ENCODE results near the gene COQ3.
"Not testable (repeated sequence)": the region's sequence is repeated elsewhere in the genome, so short reads cannot be mapped to it uniquely, and the experiment has no call there.

COQ3 gene

GRCh38 chr6:99390896-99391295, 3.1 kb downstream of the COQ3 start:
- in situ Hi-C loops (cut with HindIII; ENCODE audit: low sequenced_read_pairs): no loop called here

DNA sequence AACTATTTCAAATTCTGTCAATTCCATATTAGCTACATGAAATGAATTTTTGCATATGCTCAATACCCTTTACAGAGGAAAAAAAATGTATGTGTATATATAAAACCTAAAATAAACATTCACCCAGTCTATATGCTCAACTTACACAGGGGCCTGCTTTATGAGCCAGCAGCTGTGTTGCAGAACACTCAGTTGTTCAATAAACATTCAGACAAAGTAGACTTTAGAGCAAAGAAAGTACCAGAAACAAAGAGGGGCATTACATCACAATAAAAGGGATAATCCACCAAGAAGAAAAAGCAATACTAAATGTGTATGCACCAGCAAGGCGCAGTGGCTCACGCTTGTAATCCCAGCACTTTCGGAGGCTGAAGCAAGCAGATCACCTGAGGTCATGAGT, 9.5 kb downstream of the COQ3 start:
- in situ Hi-C loops (cut with HindIII; ENCODE audit: low sequenced_read_pairs): no loop called here

DNA sequence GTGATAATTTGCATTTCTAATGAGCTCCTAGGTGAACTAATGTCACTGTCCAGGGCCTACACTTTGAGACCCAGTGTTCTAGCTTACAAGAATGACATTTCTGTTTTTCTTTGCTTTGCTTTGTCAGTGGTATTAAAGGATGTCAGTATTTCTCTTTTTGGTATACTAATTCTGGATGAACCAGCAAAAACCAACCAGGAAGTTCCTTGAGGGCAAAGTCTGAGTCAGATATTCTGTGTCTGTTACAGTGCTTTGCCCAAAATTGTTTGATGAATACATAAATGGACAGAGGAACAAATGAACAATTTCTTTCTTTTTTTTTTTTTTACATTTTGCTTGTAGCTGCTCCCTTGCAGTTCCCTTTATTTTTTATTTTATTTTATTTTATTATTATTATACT, 15.4 kb downstream of the COQ3 start:
- in situ Hi-C loops (cut with HindIII; ENCODE audit: low sequenced_read_pairs): no loop called here

- in situ Hi-C loops (cut with HindIII; ENCODE audit: low sequenced_read_pairs): no loop called here
These were observed 24.5 kb downstream of the COQ3 start for GRCh38 chr6:99369533-99369932.

GRCh38 chr6:99366852-99367251, 27.1 kb downstream of the COQ3 start:
- in situ Hi-C loops (cut with HindIII; ENCODE audit: low sequenced_read_pairs): no loop called here

- in situ Hi-C loops (cut with HindIII; ENCODE audit: low sequenced_read_pairs): no loop called here
These were observed 30.0 kb downstream of the COQ3 start for GRCh38 chr6:99364026-99364425.

DNA sequence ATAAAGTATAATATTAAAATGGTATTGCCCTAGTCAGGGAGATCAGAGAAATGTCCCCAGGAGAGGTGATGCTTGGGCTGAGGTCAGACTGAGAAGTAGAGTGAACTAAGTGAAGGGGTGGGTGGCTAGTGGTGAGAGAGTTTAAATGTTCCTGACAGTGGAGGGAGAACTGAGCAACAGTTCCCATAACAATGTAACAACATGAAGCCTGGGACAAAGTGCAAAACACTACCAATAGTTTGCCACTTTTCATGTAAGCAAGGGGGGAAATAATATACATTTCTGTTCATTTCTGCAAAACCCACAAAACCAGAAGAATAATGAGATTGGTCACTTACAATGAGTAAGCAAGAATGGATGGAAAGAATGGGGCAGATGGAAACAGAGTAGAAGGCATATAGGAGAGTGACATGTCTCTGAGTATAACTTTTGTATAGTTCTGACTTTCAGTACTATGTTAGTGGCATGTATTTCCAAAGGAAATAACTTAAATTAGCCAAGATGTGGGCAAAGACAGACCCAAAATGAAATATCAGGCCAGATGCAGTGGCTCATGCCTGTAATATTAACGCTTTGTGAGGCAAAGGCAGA, 31.2 kb downstream of the COQ3 start:
- in situ Hi-C loops (cut with HindIII; ENCODE audit: low sequenced_read_pairs): no loop called here

GRCh38 chr6:99359800-99360199, 34.2 kb downstream of the COQ3 start:
- in situ Hi-C loops (cut with HindIII; ENCODE audit: low sequenced_read_pairs): no loop called here

- in situ Hi-C loops (cut with HindIII; ENCODE audit: low sequenced_read_pairs): no loop called here
These were observed 37.4 kb downstream of the COQ3 start for GRCh38 chr6:99356641-99357040.

DNA sequence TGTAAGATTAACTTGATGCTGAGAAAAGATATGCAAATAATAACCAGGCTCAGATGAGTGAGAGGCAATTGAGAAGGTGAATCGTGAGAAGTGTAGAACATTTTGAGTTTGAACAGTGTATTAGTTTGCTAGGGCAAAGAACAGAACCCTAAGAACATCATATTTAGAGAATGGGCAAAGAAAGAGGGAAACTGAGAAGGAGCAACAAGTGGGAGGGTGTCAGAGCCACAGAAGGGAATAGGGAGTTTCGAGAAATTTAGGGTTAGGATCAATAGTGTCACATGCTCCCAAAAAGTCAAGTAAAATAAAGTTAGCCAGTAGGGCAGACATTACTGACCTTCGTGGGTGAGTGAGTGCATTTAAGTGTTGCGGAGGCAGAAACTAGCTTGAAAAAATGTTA, 39.0 kb downstream of the COQ3 start:
- in situ Hi-C loops (cut with HindIII; ENCODE audit: low sequenced_read_pairs): no loop called here

DNA sequence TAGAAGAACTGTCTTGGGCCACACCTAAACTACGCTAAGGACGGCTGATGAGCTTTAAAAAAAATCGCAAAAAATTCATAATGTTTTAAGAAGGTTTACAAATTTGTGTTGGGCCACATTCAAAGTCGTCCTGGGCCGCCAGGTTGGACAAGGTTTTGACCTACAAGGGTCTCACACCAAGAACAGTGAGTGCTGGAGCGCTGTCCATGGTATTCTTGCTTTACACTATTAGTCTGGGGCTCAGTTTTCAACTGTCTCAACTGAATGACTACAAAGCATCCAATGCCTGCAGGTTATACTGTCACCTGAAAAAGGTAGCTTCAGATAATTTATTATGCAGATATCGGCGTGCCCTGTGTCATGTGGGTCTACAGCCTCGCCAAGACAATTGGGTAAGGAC, 40.9 kb downstream of the COQ3 start:
- in situ Hi-C loops (cut with HindIII; ENCODE audit: low sequenced_read_pairs): no loop called here

DNA sequence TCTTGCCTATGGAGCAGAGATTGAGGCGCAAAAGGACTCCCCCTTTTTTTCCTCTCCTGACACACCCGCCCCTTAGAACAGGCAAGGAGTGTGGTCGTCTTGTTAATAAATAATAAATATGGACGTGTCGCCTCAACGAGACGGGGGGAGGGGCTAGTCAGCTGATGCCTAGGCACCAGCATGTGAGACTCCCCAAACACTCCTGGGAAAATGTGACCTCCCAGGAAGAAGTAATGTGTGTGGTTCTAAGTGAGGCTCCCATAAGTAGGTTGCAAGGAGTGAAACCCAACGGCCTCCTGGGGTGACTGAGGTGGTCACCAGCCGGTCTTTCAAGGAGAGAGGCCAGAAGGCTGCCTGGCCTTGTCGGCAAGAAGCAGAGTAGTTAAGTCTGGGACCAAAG, 43.4 kb downstream of the COQ3 start:
- in situ Hi-C loops (cut with HindIII; ENCODE audit: low sequenced_read_pairs): no loop called here

- in situ Hi-C loops (cut with HindIII; ENCODE audit: low sequenced_read_pairs): no loop called here
These were observed 44.5 kb downstream of the COQ3 start, which contains the start of gene FAXC for GRCh38 chr6:99349171-99350141. Gene FAXC (minus strand): TSS chr6:99349674. CDS start chr6:99349372, 302 bp downstream.

GRCh38 chr6:99348288-99349170, 45.5 kb downstream of the COQ3 start:
- in situ Hi-C loops (cut with HindIII; ENCODE audit: low sequenced_read_pairs): no loop called here

DNA sequence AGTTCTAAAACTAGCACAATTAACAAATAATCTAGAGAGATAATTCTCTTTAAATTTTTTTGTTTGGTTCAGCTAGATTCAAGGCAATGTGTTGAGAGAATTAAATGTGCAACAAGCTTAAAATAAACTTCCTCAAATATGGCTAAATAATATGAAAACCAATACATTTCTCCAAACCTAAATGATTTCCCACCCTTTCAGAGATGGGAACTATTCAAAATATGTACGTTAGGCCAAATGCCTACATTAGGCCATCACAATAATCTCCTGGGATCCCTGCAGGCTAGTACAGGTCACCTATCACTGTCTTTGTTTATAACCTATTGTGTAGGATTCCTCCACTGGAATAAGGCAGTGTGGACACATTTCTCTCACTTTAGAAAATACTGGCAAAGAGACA, 46.2 kb downstream of the COQ3 start:
- in situ Hi-C loops (cut with HindIII; ENCODE audit: low sequenced_read_pairs): no loop called here

DNA sequence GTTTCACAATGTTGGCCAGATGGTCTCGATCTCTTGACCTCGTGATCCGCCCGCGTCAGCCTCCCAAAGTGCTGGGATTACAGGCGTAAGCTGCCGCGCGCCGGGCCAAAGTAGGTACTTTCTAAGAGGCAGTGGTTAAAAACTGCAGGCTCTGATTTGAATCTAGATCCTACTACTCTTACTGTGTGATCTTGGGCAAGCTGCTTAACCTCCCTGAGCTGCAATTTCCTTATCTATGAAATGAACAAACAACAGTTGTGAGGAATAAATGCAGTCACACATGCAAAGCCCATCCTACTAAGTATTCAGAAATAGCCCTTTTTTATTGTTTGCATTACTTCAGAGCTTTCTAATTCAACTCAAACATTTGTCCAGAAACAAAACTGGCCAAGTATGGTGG, 47.4 kb downstream of the COQ3 start:
- in situ Hi-C loops (cut with HindIII; ENCODE audit: low sequenced_read_pairs): no loop called here

GRCh38 chr6:99345164-99345563, 48.8 kb downstream of the COQ3 start:
- in situ Hi-C loops (cut with HindIII; ENCODE audit: low sequenced_read_pairs): no loop called here

- in situ Hi-C loops (cut with HindIII; ENCODE audit: low sequenced_read_pairs): no loop called here
These were observed 49.7 kb downstream of the COQ3 start for GRCh38 chr6:99344289-99344688.

- in situ Hi-C loops (cut with HindIII; ENCODE audit: low sequenced_read_pairs): no loop called here
These were observed 52.0 kb downstream of the COQ3 start for GRCh38 chr6:99341862-99342455.

DNA sequence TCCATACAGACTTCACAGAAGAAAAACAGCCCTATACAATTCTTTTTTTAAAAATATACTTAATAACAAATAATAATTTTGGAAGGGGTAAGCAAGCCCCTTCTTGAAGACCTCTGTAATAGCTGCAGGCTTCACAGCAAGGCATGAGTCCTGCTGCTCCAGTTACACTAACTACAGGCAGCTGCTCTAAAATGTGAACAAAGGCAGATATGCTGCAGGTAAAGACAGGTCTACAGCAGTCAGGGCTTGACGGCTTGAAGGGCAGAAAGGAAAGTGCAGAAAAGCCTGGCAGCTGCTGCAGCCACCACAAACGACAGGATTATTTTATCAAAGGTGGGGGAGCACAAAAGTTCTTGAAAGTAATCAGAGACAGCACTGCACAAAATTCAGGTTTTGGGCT, 55.8 kb downstream of the COQ3 start:
- in situ Hi-C loops (cut with HindIII; ENCODE audit: low sequenced_read_pairs): no loop called here

DNA sequence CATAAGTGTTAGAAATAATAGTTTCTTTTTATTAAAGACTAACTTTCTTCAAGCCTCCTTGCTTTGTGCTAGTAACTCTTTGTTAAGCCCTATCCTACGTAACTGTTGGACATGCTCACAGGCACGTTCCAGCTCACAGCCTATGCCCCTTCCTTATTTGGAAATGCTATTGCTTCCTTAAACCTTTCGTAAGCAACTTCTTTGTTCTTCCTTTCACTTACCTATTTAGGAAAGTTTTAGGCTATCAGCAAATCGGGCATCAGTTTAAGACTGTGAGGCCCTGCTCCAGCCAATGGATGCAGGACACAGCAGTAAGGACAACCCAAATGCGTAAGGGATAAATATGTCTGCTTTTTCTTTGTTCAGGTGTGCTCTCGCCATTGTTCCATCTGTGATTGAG, 58.7 kb downstream of the COQ3 start:
- in situ Hi-C loops (cut with HindIII; ENCODE audit: low sequenced_read_pairs): not testable (repeated sequence)

Data from DLD1 (cell line).